ENCODE measurements around the gene BRSK2. TPM values are rescaled to one million over a fixed set of nuclear protein-coding genes. Genes with fewer than 3 reads are reported as not detected.

The BRSK2 gene
- total RNA-seq, 1 donor from 2014 or later = 0.59 TPM

GRCh38 chr11:1484061-1484671, 94.4 kb downstream of the BRSK2 start:
- DNase-seq = no peak

DNA sequence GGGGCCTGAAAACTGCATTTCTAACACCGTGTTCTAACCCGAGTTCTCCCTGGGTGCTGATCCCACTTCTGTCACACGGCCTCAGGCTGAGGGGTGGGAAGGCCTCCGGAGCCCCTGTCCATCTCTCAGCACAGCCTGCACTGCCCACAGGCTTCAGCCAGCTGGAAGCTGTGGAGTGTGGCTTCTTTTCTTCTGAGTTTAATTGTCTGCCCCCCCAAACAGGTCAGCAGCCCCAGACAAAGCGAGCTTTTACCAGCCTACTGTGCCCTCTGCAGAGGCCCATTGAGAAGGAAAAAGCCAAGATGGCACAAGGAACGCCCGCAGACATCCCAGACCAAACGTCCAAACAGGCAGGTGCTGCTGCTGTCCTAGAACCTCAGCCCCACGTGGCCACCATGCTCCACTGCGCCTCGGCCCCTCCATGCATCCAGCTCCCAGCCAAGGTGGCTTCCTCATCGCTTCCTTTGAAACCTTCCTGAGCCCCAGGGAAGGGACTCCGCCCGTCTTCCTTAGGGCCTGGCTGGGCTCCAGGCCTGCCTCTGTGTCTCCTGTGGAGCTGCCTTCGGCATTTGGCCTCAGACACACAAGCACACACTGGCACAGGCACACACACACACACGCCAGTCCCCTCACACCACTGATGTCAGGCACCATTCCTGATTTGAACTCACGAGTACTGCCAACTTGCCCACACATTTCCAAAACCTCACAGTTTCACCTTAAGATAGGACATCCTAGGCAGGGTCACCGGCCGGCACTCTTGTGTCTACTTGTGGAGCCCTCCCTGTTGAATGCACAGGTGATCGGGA, 95.2 kb downstream of the BRSK2 start:
- DNase-seq = no peak

DNA sequence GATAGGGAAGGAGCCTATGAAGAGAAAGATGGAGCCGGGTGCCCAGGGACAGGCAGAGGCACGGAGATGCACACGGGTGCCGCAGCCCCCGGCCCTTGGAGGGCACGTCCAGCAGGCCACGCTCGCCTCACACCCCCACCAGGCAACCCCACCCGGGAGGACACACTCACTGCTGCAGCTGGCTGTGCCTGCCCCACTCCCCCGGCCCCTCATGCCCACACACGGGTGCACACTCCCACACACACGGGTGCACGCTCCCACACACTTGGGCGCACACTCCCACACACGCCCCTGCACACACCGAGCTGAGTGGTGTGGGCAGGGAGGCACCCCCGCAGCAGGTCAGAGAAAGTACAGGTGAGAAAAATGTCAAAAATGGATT, 95.8 kb downstream of the BRSK2 start:
- no peak for DNase-seq

- DNase-seq = no peak
Observed at GRCh38 chr11:1486054-1486825, 96.5 kb downstream of the BRSK2 start, which contains the start of gene MOB2. MOB2 (minus strand) TSS chr11:1486779; CDS start chr11:1486556, 223 bp downstream.

DNA sequence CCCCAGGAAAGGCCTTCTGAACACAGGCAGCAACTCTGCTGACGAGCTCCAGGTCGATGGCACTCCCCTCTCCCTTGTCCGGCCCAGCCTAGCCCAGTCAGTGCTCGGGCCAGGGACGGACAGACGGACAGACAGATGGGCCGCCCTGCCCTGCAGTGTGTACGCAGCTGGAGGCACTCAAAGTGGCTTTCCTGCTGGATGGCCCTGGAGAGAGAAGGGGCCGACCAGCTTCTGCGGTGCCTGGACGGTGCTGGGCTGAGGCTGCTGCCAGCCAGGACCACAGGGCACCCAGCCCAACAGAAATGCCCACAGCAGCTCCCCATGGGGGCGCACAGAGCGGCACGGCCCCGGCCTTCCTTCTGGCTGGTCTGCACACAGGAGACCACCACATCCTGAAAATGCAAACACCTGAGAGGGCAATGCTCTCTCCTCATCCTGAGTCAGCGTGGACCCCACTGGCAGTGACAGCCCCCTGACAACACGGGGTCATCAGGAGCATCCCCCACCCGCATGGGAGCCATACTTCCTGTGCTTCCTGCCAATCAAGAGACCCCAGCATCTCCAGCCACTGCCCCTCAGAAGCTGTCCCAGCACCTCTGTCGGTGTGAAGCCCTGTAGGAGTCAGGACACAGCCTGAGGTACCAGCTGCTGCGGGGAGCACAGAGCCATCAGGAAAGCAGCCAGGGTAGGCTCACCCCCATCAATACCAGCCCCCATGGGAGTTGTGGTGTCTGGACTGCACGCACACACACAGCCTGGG, 97.5 kb downstream of the BRSK2 start:
- no peak for DNase-seq

GRCh38 chr11:1487851-1488574, 98.3 kb downstream of the BRSK2 start:
- no peak for DNase-seq

DNA sequence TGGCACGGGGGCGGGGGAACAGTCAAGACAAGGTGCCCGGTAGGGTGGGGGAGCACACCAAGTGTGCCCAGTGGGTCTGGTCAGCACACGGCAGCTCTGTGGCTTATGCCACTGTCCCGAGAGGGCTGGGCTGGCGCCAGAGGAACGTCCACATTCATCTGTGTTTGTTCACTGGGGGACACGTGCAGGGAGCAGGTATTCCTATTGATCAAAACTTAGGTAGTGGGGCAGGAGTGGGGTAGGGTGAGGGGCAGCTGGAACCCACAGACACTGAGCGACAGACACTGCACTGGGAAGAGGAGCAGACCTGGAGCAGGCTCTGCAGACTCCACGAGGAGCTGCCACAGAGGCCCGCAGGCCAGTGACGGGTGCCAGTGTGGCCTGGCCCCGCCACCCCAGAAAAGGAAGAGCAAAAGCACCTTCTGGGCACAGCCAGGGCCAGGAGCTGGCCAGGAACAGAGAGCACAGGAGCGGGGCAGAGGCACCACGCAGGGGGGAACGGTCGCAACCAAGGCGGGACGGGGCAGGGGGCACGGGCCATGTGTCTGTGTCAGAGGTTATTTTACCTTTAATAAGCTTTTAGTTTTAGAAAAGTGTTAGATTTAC, 98.9 kb downstream of the BRSK2 start:
- DNase-seq = no peak

DNA sequence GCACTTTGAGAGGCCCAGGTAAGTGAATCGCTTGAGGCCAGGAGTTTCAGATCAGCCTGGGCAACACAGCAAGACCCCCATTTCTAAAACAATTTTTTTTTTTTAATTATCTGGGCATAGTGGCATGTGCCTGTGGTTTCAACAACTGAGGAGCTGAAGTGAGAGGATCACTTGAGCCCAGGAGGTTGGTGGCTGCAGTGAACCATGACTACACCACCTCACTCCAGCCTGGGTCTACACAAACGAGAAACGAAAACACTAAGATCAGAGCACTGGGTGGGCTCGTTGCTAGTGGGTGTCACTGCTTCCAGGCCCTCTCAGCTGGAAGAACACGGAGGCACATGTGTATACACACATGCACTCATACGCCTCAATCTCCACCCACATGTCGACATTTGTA, 100.9 kb downstream of the BRSK2 start:
- no peak for DNase-seq

- DNase-seq = no peak
Observed at GRCh38 chr11:1491379-1491778, 101.6 kb downstream of the BRSK2 start.

GRCh38 chr11:1493650-1494244, 104.0 kb downstream of the BRSK2 start:
- DNase-seq = no peak

DNA sequence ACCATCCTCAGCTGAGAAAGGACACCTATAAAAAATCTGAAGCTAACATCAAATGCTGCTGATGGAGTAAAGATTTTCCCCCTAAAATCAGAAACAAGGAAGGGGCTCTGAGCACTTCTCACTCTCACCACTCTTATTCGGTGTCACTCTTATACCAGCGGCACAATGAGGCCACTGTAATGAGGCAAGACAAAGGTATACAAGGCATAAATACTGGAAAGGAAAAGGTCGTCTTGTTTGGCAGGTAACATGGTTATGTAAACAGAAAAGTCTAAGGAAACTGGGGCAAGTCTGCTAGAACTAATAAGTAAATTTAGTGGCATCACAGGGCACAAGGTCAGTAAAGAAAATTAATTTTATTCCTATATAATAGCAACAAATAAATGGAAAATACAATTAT, 104.9 kb downstream of the BRSK2 start:
- DNase-seq = no peak

GRCh38 chr11:1496091-1496760, 106.5 kb downstream of the BRSK2 start:
- no peak for DNase-seq

DNA sequence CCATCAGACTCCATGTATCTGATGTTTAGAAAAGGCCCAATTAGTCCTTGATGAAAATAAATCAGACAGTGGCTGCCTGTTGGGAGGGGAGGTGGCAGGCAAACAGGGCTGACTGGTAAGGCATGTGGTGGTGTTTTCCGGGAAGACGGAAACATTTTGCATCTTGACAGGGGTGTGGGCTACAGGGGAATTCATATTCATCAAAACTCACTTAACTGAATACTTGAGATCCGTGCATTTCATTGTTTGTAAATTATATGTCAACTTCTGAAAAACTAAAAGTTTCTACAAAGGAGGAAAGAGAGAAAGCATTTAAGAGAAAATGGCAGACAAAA, 107.0 kb downstream of the BRSK2 start:
- no peak for DNase-seq

GRCh38 chr11:1497600-1497999, 107.9 kb downstream of the BRSK2 start:
- no peak for DNase-seq

DNA sequence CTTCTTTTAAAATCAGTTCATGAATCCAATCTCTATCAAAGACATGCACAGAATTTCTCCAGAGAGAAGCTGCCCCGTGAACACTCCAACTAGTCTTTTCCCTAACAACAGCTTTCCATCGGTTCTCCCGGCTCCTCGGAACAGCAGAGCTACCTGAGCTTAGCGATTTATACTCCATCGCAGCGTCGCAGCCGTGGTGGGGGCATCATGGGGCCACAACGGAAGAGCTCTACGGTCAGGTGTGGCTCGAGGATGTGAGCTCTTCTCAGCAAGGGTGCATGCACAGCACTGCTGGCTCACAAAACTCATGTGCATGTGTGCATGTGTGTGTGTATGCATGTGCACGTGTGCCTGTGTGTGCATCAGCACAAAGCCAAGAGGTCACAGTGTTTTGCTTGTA, 108.5 kb downstream of the BRSK2 start:
- DNase-seq = no peak

DNA sequence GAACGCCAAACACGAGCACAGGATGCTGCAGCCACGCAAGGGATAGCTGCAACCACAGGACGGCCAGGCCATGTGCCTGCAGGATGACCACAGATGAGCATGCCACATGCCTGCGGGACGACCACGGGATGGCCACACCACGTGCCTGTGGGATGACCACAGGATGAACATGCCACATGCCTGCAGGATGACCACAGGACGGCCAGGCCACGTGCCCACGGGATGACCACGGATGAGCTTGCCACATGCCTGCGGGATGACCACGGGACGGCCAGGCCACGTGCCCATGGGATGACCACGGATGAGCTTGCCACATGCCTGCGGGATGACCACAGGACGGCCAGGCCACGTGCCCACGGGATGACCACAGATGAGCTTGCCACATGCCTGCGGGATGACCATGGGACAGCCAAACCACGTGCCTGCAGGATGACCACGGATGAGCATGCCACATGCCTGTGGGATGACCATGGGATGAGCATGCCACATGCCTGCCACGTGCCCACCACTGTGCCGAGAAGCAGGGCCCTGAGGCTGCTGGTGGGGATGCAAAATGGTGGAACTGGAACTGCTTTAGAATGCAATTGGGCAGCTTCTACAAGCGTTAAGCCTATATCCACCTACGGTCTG, 109.6 kb downstream of the BRSK2 start:
- DNase-seq = no peak

DNA sequence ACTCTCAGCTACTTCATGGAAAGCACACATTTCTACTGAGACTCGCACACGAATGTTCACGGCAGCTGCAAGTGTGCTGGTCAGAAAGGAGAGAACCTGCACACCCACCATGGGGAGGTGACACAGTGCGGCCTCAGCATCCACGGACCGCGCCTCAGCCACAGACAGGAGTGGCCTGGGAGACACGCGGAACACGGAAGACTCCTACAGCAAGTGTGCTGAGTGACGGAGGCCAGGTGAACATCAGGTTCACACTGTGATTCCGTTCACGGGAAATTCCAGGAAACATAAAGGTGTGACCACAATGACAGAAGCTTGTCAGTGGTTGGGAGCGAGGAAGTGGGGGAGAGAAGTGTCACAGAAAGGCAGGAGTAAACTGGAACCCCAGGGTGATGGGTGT, 110.2 kb downstream of the BRSK2 start:
- no peak for DNase-seq

DNA sequence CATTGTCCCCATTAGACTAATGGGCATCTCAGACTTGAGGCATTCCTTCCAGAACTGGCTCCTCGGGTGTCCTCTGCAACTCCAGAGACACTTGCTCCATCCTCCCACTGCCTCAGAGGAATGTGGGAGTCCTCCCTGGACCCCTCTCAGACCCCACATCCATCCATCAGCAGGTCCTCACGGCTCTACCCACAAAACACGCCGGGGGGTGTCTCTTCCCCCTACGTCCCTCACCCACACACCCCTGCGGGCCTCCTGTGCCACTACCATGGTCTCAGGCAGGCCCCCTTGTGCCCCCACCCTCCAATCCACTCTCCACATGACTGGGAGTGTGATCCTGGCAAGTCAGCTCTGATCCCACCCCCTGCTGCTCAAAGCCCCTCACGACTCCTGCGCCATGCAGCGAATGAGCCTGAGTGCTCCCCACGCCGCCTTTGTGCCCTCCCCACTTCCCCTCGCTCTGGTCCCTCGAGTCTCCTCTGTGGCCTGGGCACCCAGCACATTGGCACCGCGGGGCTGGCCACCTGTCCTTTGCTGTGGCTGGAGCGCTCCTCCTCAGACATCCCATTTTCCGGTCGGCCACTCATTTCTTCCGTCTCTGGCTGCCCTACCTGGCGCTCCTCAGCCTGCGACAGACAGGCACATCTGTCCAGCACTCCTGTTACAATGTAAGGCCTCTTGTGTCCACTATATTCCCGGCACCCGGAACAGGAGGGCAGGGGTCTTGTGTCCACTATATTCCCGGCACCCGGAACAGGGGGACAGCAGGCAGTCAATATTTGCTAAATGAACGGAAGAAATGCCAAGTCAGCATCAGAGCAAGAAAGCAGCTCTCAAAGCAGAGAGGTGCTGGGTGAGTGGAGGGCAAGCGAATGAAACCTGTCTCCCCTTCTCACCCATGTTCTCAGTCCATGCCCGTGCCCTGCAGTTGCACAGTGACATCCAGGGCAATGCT, 111.0 kb downstream of the BRSK2 start:
- DNase-seq = no peak
